GM12878 (cell line): ENCODE data around the gene ANKRD13B. TPM values are rescaled to one million over a fixed set of nuclear protein-coding genes. Genes with fewer than 3 reads are reported as not detected.

ENCODE experiments used
- ATAC-seq: fragments of 200-7000 bp; cut with Tn5 transposase; 3 replicates; pipeline ENCODE4 v1.9.1; 2020; ENCODE audit warnings: mild to moderate bottlenecking, moderate library complexity
- BruUV-seq: library from RNA; stranded (reverse); fragments of 400-500 nt; replicated peaks from 2 replicates; lab custom pipeline; 2021; lab: Mats Ljungman, UMichigan
- CTCF ChIA-PET: fragments of 300-600 bp; sonication (Branson Sonifier 250); formaldehyde crosslinking; extraction: SDS; loops from one replicate; lab custom pipeline; 2021; ENCODE audit warnings: inconsistent platforms; lab: Yijun Ruan, JAX
- POLR2A ChIA-PET: fragments of 350-600 bp; formaldehyde crosslinking; extraction: SDS; loops from one replicate; lab custom pipeline; 2021; ENCODE audit warnings: inconsistent platforms; lab: Charles Lee
- RAD21 ChIA-PET: fragments of 300-600 bp; sonication (Branson Sonifier 250); formaldehyde crosslinking; loops from one replicate; lab custom pipeline; 2023; ENCODE audit warnings: antibody characterized with exemption; ENCODE audit not compliant: unreplicated experiment; lab: Charles Lee
- SMC1A ChIA-PET: fragments of 300-600 bp; sonication (Branson Sonifier 250); formaldehyde crosslinking; loops from one replicate; lab custom pipeline; 2023; ENCODE audit not compliant: unreplicated experiment, uncharacterized antibody; lab: Charles Lee
- DNase-seq: peaks from one replicate; pipeline ENCODE4 v3.0.0-alpha.2; 2011; ENCODE audit warnings: low read depth, low spot score
- FAIRE-seq: peaks from 3 replicates; lab custom pipeline; 2011; peaks lifted over from hg19 to GRCh38; lab: Jason Lieb, UNC
- H2AFZ ChIP-seq: 2 replicates; pipeline ENCODE4 v1.6.0; 2011; ENCODE audit warnings: low read depth, low read length, control low read depth; ENCODE audit not compliant: control insufficient read depth
- H3K27ac ChIP-seq: 2 replicates; pipeline ENCODE4 v1.5.1; 2011; ENCODE audit warnings: control low read depth; ENCODE audit not compliant: control insufficient read depth, insufficient read depth
- H3K27me3 ChIP-seq, 2 experiments: replicated peaks in 1 of 2; 2 replicates each; pipeline versions ENCODE4 v1.6.0 to v1.6.1; 2011; ENCODE audit warnings: low read length in 1 of 2; ENCODE audit not compliant: control insufficient read depth in 2 of 2, insufficient read depth in 2 of 2
- H3K36me3 ChIP-seq, 2 experiments: 2 replicates each; pipeline ENCODE4 v1.5.1; 2011; ENCODE audit warnings: low read length in 1 of 2; ENCODE audit not compliant: control insufficient read depth in 2 of 2, insufficient read depth in 2 of 2
- H3K4me1 ChIP-seq: 2 replicates; pipeline ENCODE4 v1.6.1; 2011; ENCODE audit warnings: mild to moderate bottlenecking, low read length, moderate library complexity, mixed read lengths; ENCODE audit not compliant: control insufficient read depth, insufficient read depth
- H3K4me2 ChIP-seq: 2 replicates; pipeline ENCODE4 v1.6.0; 2011; ENCODE audit warnings: control low read depth; ENCODE audit not compliant: control insufficient read depth, insufficient read depth
- H3K4me3 ChIP-seq: fragments of 200-600 bp; sonication (generic); 2 replicates; pipeline ENCODE4 v1.5.1; 2016
- H3K79me2 ChIP-seq: 2 replicates; pipeline ENCODE4 v1.6.0; 2011; ENCODE audit warnings: low read length; ENCODE audit not compliant: control insufficient read depth, insufficient read depth
- H3K9ac ChIP-seq: 2 replicates; pipeline ENCODE4 v1.8.0; 2011; ENCODE audit warnings: low read length, control low read depth, mixed read lengths; ENCODE audit not compliant: control insufficient read depth, insufficient read depth
- H3K9me3 ChIP-seq: replicated peaks from 3 replicates; pipeline ENCODE4 v1.5.1; 2011; ENCODE audit warnings: mild to moderate bottlenecking, low read length; ENCODE audit not compliant: control insufficient read depth, insufficient read depth
- H4K20me1 ChIP-seq: 2 replicates; pipeline ENCODE4 v1.6.0; 2011; ENCODE audit not compliant: control insufficient read depth, insufficient read depth
- CTCF ChIP-seq, 3 experiments: IDR thresholded peaks in 2 of 3; conservative IDR thresholded peaks in 1 of 3; 2 replicates each; pipeline ENCODE4 v1.5.1; 2011; ENCODE audit warnings: low read depth in 3 of 3, low read length in 3 of 3, mild to moderate bottlenecking in 3 of 3, control low read depth in 2 of 3, moderate library complexity in 2 of 3, inconsistent platforms in 1 of 3, mixed read lengths in 1 of 3; ENCODE audit not compliant: control insufficient read depth in 2 of 3, insufficient read depth in 1 of 3; ENCODE audit errors: extremely low read depth in 1 of 3
- E4F1 ChIP-seq: fragments of 450-650 bp; IDR thresholded peaks from 2 replicates; pipeline ENCODE4 v1.6.1; 2018; ENCODE audit warnings: borderline replicate concordance, mild to moderate bottlenecking; ENCODE audit not compliant: partially characterized antibody
- FOXK2 ChIP-seq: fragments of 450-650 bp; IDR thresholded peaks from 2 replicates; pipeline ENCODE4 v1.6.1; 2017; ENCODE audit warnings: mild to moderate bottlenecking, moderate library complexity
- NR2C1 ChIP-seq: fragments of 450-650 bp; IDR thresholded peaks from 2 replicates; pipeline ENCODE4 v1.6.1; 2017; ENCODE audit warnings: antibody characterized with exemption, mild to moderate bottlenecking, moderate library complexity
- POLR2A ChIP-seq: IDR thresholded peaks from 2 replicates; pipeline ENCODE4 v1.6.1; 2011; ENCODE audit warnings: low read depth, mild to moderate bottlenecking, low read length
- PRDM15 ChIP-seq: fragments of 450-650 bp; formaldehyde crosslinking; IDR thresholded peaks from 2 replicates; pipeline ENCODE4 v1.4.0; 2020; ENCODE audit warnings: mild to moderate bottlenecking, moderate library complexity
- SP1 ChIP-seq: IDR thresholded peaks from one replicate; pipeline ENCODE4 v1.6.1; 2011; ENCODE audit warnings: low read depth, low read length
- SPI1 ChIP-seq: IDR thresholded peaks from 2 replicates; pipeline ENCODE4 v1.6.1; 2011; ENCODE audit warnings: low read depth, mild to moderate bottlenecking, low read length, moderate library complexity, borderline replicate concordance; ENCODE audit not compliant: insufficient read depth
- ZSCAN29 ChIP-seq: fragments of 450-650 bp; IDR thresholded peaks from 2 replicates; pipeline ENCODE4 v1.6.1; 2017; ENCODE audit warnings: mild to moderate bottlenecking, moderate library complexity
- WGBS: methylation state at CpG from one replicate; pipeline ENCODE4 v1.1.6; 2016; ENCODE audit warnings: low lambda C conversion rate; ENCODE audit not compliant: insufficient replicate concordance, insufficient coverage; ENCODE audit errors: missing lambda C conversion rate; 5-methylcytosine and 5-hydroxymethylcytosine counted together
- in situ Hi-C: fragments of 300-500 bp; cut with MboI; formaldehyde crosslinking; loops from 9 replicates; pipeline ENCODE4 v1.14.3; 2018; ENCODE audit warnings: mixed read lengths
- intact Hi-C: fragments of 100-400 bp; cut with micrococcal nuclease; formaldehyde crosslinking; loops from one replicate; pipeline ENCODE4 v1.14.2; 2022; ENCODE audit not compliant: unreplicated experiment
- polyA plus RNA-seq, 11 experiments: library from polyadenylated mRNA; depleted of rRNA in 4 of 11; unstranded in 6 of 11; stranded (reverse) in 5 of 11; fragments of >200 nt; fragmentation: Nextera tagmentation in 4 of 11; fragmentation: Illumina TruSeq in 1 of 11; extraction: Ambion mirVana in 4 of 11; extraction: Trizol in 1 of 11; gene quantifications; 1 replicate in 1 of 11; 2 replicates in 10 of 11; pipeline versions ENCODE4 v1.2.1 to v1.2.3, GENCODE V29; 2011 to 2016; ENCODE audit warnings: inconsistent platforms in 2 of 11, missing spikeins in 2 of 11, low read depth in 1 of 11
- total RNA-seq, 4 experiments: library from RNA; depleted of rRNA in 3 of 4; stranded (reverse); fragments of >200 nt in 3 of 4; fragmentation: Illumina TruSeq in 1 of 4; extraction: Trizol in 1 of 4; gene quantifications; 2 replicates each; pipeline versions ENCODE4 v1.2.1 to v1.2.3, GENCODE V29; 2013 to 2021

The ANKRD13B gene
- total and polyA plus RNA-seq, 10 of the 15 experiments (the other 5 are each of a cell fraction or from before 2014, with no cell fraction given): 0.18 to 15.0 (median 2.8) TPM

GRCh38 chr17:29569245-29569950 is 23.5 kb upstream of the ANKRD13B start (continued):
- TF ChIP-seq E4F1 (no peak), PRDM15 (CRISPR knock-in tag) (no peak), SP1 (no peak)
- TF ChIP-seq, all 136 proteins: peak for 0

GRCh38 chr17:29570521-29570920 is 22.4 kb upstream of the ANKRD13B start:
- Histone ChIP-seq H3K9me3 (no peaks in the 10 kb centered on the region), H3K79me2 (peaks cover 7% of the 10 kb centered on the region; the same call in 1 of the 2 replicates), H4K20me1 (no peaks in the 10 kb centered on the region), H3K4me3 (no peak overlapping the region), H2AFZ (no peak overlapping the region), H3K27me3 (no peaks in the 10 kb centered on the region), H3K27ac (no peak overlapping the region), H3K4me2 (no peak overlapping the region), H3K4me1 (peaks cover 6% of the 10 kb centered on the region; the same call in 1 of the 2 replicates), H3K36me3 (peaks cover 0 to 3% of the 10 kb centered on the region in 2 experiments; a peak in 2 of 4 replicates), H3K9ac (no peak overlapping the region)
- FAIRE-seq (no peak), ATAC-seq (no peak), DNase-seq (no peak)
- TSS peak; percentile 68 for BruUV-seq
- intact Hi-C loops: no loop called here
- ChIA-PET RAD21 (interaction anchor here (1.6 to 3.9 kb wide), 5 partner anchors 9 to 201 kb away, joined by 3 to 21 read pairs (median 11); no protein-coding TSS in a partner anchor), CTCF (interaction anchor here (0.9 to 6.2 kb wide), 9 partner anchors 8 to 361 kb away, joined by 3 to 57 read pairs (median 7); partner anchors contain the start of gene ANKRD13B), POLR2A (interaction anchor here (0.7 to 1.0 kb wide), 2 partner anchors 12 to 77 kb away, joined by 3 to 4 read pairs; no protein-coding TSS in a partner anchor), SMC1A (interaction anchor here (1.9 kb wide), 1 partner anchor 200 kb away, joined by 6 read pairs; no protein-coding TSS in a partner anchor)
- 75% methylated on average over 7 of the region's 7 CpGs for whole genome bisulfite sequencing
- in situ Hi-C loops: no loop called here
- TF ChIP-seq ZSCAN29: no peak
- no peak for TF ChIP-seq NR2C1
- no peak for TF ChIP-seq POLR2A
- TF ChIP-seq E4F1: no peak
- TF ChIP-seq FOXK2: no peak
- no peak for TF ChIP-seq CTCF (IDR thresholded peaks at IDR 0.05 in 2 of 3, conservative IDR thresholded peaks at IDR 0.05 in 1 of 3; ENCODE audit: control insufficient read depth in 2 of 3, extremely low read depth in 1 of 3, insufficient read depth in 1 of 3, low read depth in 3 of 3, low read length in 3 of 3)
- TF ChIP-seq SPI1: no peak
